Prostate gland (tissue), 2 donors: ENCODE data around the gene CTR9.

ENCODE experiments used
- POLR2A ChIP-seq: fragments of 450-650 bp; IDR thresholded peaks from one replicate; pipeline ENCODE4 v1.6.1; 2016; ENCODE audit warnings: antibody characterized with exemption, mild to moderate bottlenecking
- POLR2AphosphoS5 ChIP-seq: sonication (generic); formaldehyde crosslinking; IDR thresholded peaks from one replicate; pipeline ENCODE4 v1.6.1; 2017; ENCODE audit warnings: antibody characterized with exemption
- TF ChIP-seq, protein P1 (sequence below), 4 experiments: fragments of 200-600 bp in 2 of 4; fragments of 450-650 bp in 2 of 4; sonication (generic) in 2 of 4; IDR thresholded peaks; 1 replicate in 3 of 4; 2 replicates in 1 of 4; pipeline ENCODE4 v1.5.1; 2016 to 2019; ENCODE audit warnings: antibody characterized with exemption in 4 of 4, mild to moderate bottlenecking in 2 of 4, moderate library complexity in 2 of 4

DNA sequence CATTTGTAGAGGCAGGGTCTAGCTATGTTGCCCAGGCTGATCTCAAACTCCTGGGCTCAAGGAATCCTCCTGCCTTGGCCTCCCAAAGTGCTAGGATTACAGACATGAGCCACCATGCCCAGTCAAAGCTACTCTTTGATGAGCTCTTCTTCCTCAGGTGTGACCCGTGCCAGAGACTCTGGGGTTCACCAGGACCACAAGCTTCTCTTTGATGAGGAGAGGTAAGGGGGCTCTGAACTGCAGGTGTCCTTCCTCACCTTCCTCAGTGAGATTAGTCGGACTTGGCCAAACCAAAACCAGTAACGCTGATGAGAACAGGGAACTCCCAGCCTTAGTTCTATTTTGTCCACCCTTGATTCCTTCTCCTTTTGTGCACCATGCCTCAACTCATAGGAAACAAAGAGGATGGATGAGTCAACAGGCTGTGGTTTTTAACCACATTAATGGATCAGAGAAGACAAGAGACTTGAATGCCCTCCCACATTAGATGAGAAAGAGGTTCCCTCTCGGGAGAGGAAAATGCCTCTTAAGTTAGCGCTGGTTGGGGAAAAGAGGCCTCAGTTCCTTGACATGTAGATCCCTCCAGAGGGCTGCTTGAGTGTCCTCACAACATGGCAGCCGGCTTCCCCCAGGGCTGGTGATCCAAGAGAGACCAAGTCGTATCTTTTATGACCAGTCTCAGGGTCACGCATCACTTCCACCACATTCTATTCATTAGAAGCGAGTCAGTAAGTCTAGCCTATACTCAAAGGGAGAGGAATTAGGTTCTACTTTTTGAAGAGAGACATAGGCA lies 25.7 kb upstream of the CTR9 start:
- TF ChIP-seq, protein P1, sequence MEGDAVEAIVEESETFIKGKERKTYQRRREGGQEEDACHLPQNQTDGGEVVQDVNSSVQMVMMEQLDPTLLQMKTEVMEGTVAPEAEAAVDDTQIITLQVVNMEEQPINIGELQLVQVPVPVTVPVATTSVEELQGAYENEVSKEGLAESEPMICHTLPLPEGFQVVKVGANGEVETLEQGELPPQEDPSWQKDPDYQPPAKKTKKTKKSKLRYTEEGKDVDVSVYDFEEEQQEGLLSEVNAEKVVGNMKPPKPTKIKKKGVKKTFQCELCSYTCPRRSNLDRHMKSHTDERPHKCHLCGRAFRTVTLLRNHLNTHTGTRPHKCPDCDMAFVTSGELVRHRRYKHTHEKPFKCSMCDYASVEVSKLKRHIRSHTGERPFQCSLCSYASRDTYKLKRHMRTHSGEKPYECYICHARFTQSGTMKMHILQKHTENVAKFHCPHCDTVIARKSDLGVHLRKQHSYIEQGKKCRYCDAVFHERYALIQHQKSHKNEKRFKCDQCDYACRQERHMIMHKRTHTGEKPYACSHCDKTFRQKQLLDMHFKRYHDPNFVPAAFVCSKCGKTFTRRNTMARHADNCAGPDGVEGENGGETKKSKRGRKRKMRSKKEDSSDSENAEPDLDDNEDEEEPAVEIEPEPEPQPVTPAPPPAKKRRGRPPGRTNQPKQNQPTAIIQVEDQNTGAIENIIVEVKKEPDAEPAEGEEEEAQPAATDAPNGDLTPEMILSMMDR (IDR thresholded peaks at IDR 0.05), result no peak
- TF ChIP-seq POLR2AphosphoS5 (no peak), POLR2A (no peak)
